Measurements from ENCODE around the gene TBCCD1.

TBCCD1 gene

DNA sequence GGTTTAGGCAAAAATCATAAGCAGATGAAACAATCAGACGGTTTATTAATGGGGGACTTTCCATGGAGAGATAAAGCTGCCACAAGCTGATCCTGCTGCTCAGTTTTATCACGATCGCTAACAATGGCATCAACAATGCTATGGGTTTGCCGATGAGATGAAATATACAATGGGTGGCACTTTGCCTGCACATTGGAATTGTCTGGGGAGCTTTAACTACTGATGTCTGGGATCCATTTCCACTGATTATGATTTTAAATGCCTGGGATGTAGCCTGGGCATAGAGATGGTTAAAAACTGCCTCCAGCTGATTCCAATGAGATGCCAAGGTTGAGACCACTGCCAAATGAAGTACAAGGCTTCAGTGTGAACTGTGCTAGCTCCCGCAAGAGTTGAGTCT is 53.8 kb downstream of the TBCCD1 start:
- TF ChIP-seq, protein P1, sequence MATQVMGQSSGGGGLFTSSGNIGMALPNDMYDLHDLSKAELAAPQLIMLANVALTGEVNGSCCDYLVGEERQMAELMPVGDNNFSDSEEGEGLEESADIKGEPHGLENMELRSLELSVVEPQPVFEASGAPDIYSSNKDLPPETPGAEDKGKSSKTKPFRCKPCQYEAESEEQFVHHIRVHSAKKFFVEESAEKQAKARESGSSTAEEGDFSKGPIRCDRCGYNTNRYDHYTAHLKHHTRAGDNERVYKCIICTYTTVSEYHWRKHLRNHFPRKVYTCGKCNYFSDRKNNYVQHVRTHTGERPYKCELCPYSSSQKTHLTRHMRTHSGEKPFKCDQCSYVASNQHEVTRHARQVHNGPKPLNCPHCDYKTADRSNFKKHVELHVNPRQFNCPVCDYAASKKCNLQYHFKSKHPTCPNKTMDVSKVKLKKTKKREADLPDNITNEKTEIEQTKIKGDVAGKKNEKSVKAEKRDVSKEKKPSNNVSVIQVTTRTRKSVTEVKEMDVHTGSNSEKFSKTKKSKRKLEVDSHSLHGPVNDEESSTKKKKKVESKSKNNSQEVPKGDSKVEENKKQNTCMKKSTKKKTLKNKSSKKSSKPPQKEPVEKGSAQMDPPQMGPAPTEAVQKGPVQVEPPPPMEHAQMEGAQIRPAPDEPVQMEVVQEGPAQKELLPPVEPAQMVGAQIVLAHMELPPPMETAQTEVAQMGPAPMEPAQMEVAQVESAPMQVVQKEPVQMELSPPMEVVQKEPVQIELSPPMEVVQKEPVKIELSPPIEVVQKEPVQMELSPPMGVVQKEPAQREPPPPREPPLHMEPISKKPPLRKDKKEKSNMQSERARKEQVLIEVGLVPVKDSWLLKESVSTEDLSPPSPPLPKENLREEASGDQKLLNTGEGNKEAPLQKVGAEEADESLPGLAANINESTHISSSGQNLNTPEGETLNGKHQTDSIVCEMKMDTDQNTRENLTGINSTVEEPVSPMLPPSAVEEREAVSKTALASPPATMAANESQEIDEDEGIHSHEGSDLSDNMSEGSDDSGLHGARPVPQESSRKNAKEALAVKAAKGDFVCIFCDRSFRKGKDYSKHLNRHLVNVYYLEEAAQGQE (IDR thresholded peaks at IDR 0.05; ENCODE audit: insufficient read depth in 1 of 2, low read depth in 2 of 2, low read length in 2 of 2): no peak
- TF ChIP-seq FOXP2 (optimal IDR thresholded peaks at IDR 0.05; ENCODE audit: borderline replicate concordance, extremely low read depth, extremely low read length, insufficient read depth) (no peak), TAF1 (IDR thresholded peaks at IDR 0.05; ENCODE audit: borderline replicate concordance, insufficient read depth, low read length) (no peak), POLR2AphosphoS5 (IDR thresholded peaks at IDR 0.05; ENCODE audit: low read depth, low read length) (no peak), SIN3A (IDR thresholded peaks at IDR 0.05; ENCODE audit: borderline replicate concordance, insufficient read depth, low read length) (no peak)

DNA sequence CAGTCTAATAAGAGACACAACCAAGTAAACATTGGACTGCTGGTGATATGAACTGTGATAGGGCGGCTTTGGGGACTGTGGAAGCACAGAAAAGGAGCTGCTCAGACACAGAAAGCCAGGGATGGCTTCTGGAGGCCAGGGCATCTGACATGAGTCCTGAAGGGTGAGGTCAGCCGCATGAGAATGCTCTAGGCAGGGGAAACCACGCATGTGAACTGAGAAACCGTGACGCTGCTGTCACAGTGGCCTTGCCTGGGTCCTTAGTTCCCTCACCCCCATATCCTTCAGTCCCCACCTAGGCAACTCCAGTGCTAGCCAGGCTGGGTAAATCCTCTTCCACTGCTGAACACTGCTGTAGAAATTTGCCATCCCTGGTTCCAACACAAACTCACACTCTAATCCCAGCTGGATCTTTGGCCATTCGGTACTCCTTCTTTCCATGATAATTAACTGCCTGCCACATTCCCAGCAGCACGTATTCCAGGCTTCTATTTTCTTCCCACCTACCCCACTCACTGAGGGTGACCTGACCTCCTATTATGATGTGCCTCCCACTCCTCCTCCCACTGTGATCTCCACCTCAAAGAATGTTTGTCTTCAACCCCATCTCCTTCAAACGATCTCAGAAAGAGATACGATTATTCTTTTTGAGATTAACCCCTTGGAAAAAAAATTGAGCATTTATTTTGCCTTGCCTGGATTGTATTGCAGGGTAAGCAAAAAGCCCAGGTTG is 54.4 kb downstream of the TBCCD1 start:
- TF ChIP-seq, protein P1 (IDR thresholded peaks at IDR 0.05; ENCODE audit: insufficient read depth in 1 of 2, low read depth in 2 of 2, low read length in 2 of 2): no peak
- TF ChIP-seq POLR2AphosphoS5 (IDR thresholded peaks at IDR 0.05; ENCODE audit: low read depth, low read length) (no peak), SIN3A (IDR thresholded peaks at IDR 0.05; ENCODE audit: borderline replicate concordance, insufficient read depth, low read length) (no peak), TAF1 (IDR thresholded peaks at IDR 0.05; ENCODE audit: borderline replicate concordance, insufficient read depth, low read length) (no peak), FOXP2 (optimal IDR thresholded peaks at IDR 0.05; ENCODE audit: borderline replicate concordance, extremely low read depth, extremely low read length, insufficient read depth) (no peak)

DNA sequence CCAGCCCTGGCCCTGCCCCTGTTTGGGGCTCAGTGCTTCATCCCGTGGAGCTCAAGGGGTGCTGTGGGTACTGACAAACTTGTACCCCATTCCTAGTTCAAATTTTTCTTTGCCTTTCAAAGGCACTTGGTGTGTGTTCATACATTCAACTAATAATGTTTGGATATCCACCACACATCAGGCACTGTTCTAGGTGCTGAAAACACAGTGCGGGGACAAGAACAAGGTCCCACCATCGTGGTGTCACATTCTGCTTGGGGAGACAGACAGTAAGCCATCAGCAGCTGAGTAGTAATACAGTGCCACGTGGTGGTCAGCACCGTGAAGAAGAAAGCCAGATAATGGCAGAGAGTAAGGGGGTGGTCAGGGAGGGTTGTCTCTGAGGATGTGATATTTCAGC is 55.4 kb downstream of the TBCCD1 start:
- TF ChIP-seq, protein P1 (IDR thresholded peaks at IDR 0.05; ENCODE audit: insufficient read depth in 1 of 2, low read depth in 2 of 2, low read length in 2 of 2): peak in 1 of 2 experiments; percentile 70; a peak in 1 of 4 replicates
- no peak for TF ChIP-seq FOXP2 (optimal IDR thresholded peaks at IDR 0.05; ENCODE audit: borderline replicate concordance, extremely low read depth, extremely low read length, insufficient read depth)

DNA sequence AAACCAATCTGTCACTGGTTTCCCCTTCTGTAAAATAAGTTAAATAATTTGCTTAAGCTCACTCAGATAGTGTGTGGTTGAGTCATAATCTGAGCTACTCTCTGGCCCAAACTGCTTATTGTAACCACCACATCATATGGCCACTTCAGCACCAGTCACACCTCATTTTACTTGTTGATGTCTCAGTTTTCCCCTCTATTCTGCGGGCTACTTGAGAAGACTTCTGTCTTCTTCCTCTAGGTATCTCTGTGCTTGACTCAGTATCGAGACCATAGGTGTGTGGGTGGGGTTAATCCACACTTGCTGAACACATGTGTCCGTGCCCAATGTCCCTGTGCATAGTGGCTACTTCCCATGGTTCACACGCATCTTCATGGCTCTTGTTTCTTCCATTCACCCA is 55.9 kb downstream of the TBCCD1 start:
- TF ChIP-seq TAF1 (IDR thresholded peaks at IDR 0.05; ENCODE audit: borderline replicate concordance, insufficient read depth, low read length) (no peak), POLR2AphosphoS5 (IDR thresholded peaks at IDR 0.05; ENCODE audit: low read depth, low read length) (no peak), FOXP2 (optimal IDR thresholded peaks at IDR 0.05; ENCODE audit: borderline replicate concordance, extremely low read depth, extremely low read length, insufficient read depth) (no peak), SIN3A (IDR thresholded peaks at IDR 0.05; ENCODE audit: borderline replicate concordance, insufficient read depth, low read length) (no peak)
- TF ChIP-seq, protein P1 (IDR thresholded peaks at IDR 0.05; ENCODE audit: insufficient read depth in 1 of 2, low read depth in 2 of 2, low read length in 2 of 2): no peak
